Left lung (tissue), 10 donors: ENCODE measurements around the gene ADORA2B. TPM values are rescaled to one million over a fixed set of nuclear protein-coding genes. Genes with fewer than 3 reads are reported as not detected.

Experiments used
- ATAC-seq: fragments of 200-7000 bp; cut with Tn5 transposase; one replicate; pipeline ENCODE4 v1.9.1; 2020; ENCODE audit warnings: moderate library complexity
- DNase-seq, 4 donors: peaks; one replicate each; pipeline ENCODE4 v3.0.0-alpha.2; 2013 to 2020
- H3K27ac ChIP-seq, 2 donors: fragments of 200-600 bp; sonication (generic) in 1 of 2; one replicate each; pipeline versions ENCODE4 v1.5.0 to v1.8.0; 2020 to 2021
- H3K27me3 ChIP-seq, 2 donors: fragments of 200-600 bp; sonication (generic) in 1 of 2; one replicate each; pipeline versions ENCODE4 v1.5.0 to v1.8.0; 2020 to 2021
- H3K36me3 ChIP-seq, 2 donors: fragments of 200-600 bp; sonication (generic) in 1 of 2; one replicate each; pipeline versions ENCODE4 v1.5.0 to v1.8.0; 2020 to 2021
- H3K4me1 ChIP-seq, 2 donors: fragments of 200-600 bp; one replicate each; pipeline ENCODE4 v1.8.0; 2021
- H3K4me3 ChIP-seq, 2 donors: fragments of 200-600 bp; sonication (generic) in 1 of 2; one replicate each; pipeline versions ENCODE4 v1.5.0 to v1.8.0; 2020 to 2021; ENCODE audit warnings: mild to moderate bottlenecking in 1 of 2
- H3K9me3 ChIP-seq, 2 donors: fragments of 200-600 bp; sonication (generic) in 1 of 2; one replicate each; pipeline versions ENCODE4 v1.5.0 to v1.8.0; 2020 to 2021
- CTCF ChIP-seq, 2 donors: fragments of 200-600 bp; sonication (generic) in 1 of 2; IDR thresholded peaks; one replicate each; pipeline versions ENCODE4 v1.5.0 to v1.8.0; 2021; ENCODE audit warnings: antibody characterized with exemption in 2 of 2
- intact Hi-C, 2 donors: fragments of 100-400 bp; cut with DNase I; formaldehyde crosslinking; loops; one replicate each; pipeline versions ENCODE4 v1.11.2 to v1.14.2; 2022
- polyA plus RNA-seq, 6 donors: library from polyadenylated mRNA; unstranded; fragments of 120-200 nt; gene quantifications; one replicate each; pipeline ENCODE4 v1.2.1, GENCODE V29; 2013; ENCODE audit not compliant: insufficient read length in 6 of 6
- total RNA-seq, 2 donors: library from RNA; stranded (reverse); fragmentation: NEBNext Ultra II Directional; extraction: Animal tissue kit (Norgen Biotek cat#: 25700); gene quantifications; one replicate each; pipeline ENCODE4 v1.2.1, GENCODE V29; 2021
- donor health status: DM: no; HTN: yes; CAD: no.
- donor health status: DM: no; HTN: no; CAD: no.

ADORA2B gene
- total and polyA plus RNA-seq, 8 donors: 2.3 to 12.2 (median 6.3) TPM

GRCh38 chr17:15943971-15944758 is 765 bp upstream of the ADORA2B start:
- no peaks in the 10 kb centered on the region for H3K36me3 ChIP-seq
- no peaks in the 10 kb centered on the region for H3K9me3 ChIP-seq
- DNase-seq: no peak
- peak overlapping the region; percentile 56 to 57 for H3K4me3 ChIP-seq
- H3K4me1 ChIP-seq: peaks cover 11 to 62% of the 10 kb centered on the region in 2 donors
- peaks cover 0 to 24% of the 10 kb centered on the region in 2 donors for H3K27me3 ChIP-seq
- no peak for TF ChIP-seq CTCF (IDR thresholded peaks at IDR 0.05)
- intact Hi-C loops: no loop called here
- peak overlapping the region in 1 of 2 donors; percentile 61 for H3K27ac ChIP-seq
- no peak for ATAC-seq

GRCh38 chr17:15945527-15946191 is 729 bp downstream of the ADORA2B start:
- H3K4me3 ChIP-seq: peak overlapping the region; percentile 56 to 57
- peaks cover 11 to 62% of the 10 kb centered on the region in 2 donors for H3K4me1 ChIP-seq
- peaks cover 0 to 24% of the 10 kb centered on the region in 2 donors for H3K27me3 ChIP-seq
- ATAC-seq (peak; percentile 23), DNase-seq (peak in 1 of 4 donors; percentile 85)
- TF ChIP-seq CTCF (IDR thresholded peaks at IDR 0.05): no peak
- peak overlapping the region in 1 of 2 donors; percentile 61 for H3K27ac ChIP-seq
- no peaks in the 10 kb centered on the region for H3K9me3 ChIP-seq
- H3K36me3 ChIP-seq: peaks cover 0 to under 1% of the 10 kb centered on the region in 2 donors
- intact Hi-C loops: no loop called here

- DNase-seq: no peak
Observed at GRCh38 chr17:15946611-15947120, 1.7 kb downstream of the ADORA2B start.

GRCh38 chr17:15947271-15947670 is 2.3 kb downstream of the ADORA2B start:
- peak overlapping the region in 1 of 2 donors; percentile 57 for H3K4me3 ChIP-seq
- ATAC-seq: peak; percentile 7
- intact Hi-C loops: no loop called here
- H3K9me3 ChIP-seq: no peaks in the 10 kb centered on the region
- no peak for DNase-seq
- peaks cover 0 to 24% of the 10 kb centered on the region in 2 donors for H3K27me3 ChIP-seq
- peaks cover 0 to 6% of the 10 kb centered on the region in 2 donors for H3K36me3 ChIP-seq
- TF ChIP-seq CTCF (IDR thresholded peaks at IDR 0.05): no peak
- H3K27ac ChIP-seq: no peak overlapping the region
- H3K4me1 ChIP-seq: peaks cover 11 to 53% of the 10 kb centered on the region in 2 donors

More at GRCh38 chr17:15946611-15947120, 1.7 kb downstream of the ADORA2B start:
- H3K27me3 ChIP-seq: peaks cover 0 to 24% of the 10 kb centered on the region in 2 donors
- ATAC-seq: no peak
- peaks cover 0 to 6% of the 10 kb centered on the region in 2 donors for H3K36me3 ChIP-seq
- no peak for TF ChIP-seq CTCF (IDR thresholded peaks at IDR 0.05)
- H3K4me1 ChIP-seq: peaks cover 11 to 59% of the 10 kb centered on the region in 2 donors
- peak overlapping the region in 1 of 2 donors; percentile 57 for H3K4me3 ChIP-seq
- no peaks in the 10 kb centered on the region for H3K9me3 ChIP-seq
- no peak overlapping the region for H3K27ac ChIP-seq
- intact Hi-C loops: no loop called here
